Breast epithelium (tissue), 3 donors: Measurements from ENCODE around the gene HMGN5.

Source experiments
- POLR2A ChIP-seq: fragments of 450-650 bp; IDR thresholded peaks from one replicate; pipeline ENCODE4 v1.6.1; 2016; ENCODE audit warnings: antibody characterized with exemption, mild to moderate bottlenecking, moderate library complexity
- TF ChIP-seq, protein P1 (sequence below), 3 donors: fragments of 450-650 bp; IDR thresholded peaks; one replicate each; pipeline ENCODE4 v1.5.1; 2016 to 2017; ENCODE audit warnings: antibody characterized with exemption in 3 of 3, mild to moderate bottlenecking in 3 of 3, moderate library complexity in 3 of 3

DNA sequence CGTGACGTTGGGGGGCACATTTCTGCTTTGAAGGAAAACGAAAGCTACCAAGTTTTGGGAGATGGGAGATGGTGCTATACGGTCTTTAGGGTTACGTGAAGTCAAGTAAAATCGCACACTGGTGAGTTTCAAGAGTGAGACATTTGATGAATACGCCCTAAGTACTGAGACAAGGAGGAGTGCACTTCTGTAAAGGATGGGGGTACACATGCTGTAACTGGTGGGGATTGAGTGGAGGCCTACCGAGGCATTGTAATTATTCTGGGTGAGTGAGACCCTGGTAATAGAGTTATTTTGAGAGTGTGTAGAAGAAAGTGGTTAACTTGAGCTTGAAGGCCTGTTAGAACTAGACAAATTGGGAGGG, 725 bp upstream of the HMGN5 start:
- TF ChIP-seq, protein P1, sequence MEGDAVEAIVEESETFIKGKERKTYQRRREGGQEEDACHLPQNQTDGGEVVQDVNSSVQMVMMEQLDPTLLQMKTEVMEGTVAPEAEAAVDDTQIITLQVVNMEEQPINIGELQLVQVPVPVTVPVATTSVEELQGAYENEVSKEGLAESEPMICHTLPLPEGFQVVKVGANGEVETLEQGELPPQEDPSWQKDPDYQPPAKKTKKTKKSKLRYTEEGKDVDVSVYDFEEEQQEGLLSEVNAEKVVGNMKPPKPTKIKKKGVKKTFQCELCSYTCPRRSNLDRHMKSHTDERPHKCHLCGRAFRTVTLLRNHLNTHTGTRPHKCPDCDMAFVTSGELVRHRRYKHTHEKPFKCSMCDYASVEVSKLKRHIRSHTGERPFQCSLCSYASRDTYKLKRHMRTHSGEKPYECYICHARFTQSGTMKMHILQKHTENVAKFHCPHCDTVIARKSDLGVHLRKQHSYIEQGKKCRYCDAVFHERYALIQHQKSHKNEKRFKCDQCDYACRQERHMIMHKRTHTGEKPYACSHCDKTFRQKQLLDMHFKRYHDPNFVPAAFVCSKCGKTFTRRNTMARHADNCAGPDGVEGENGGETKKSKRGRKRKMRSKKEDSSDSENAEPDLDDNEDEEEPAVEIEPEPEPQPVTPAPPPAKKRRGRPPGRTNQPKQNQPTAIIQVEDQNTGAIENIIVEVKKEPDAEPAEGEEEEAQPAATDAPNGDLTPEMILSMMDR (IDR thresholded peaks at IDR 0.05) = no peak
- no peak for TF ChIP-seq POLR2A
